DMS53 treated with DMSO at 0.1 percent for 48 hours (cell line): Measurements from ENCODE around the gene SPINT4.
"Not testable (repeated sequence)": the region's sequence is repeated elsewhere in the genome, so short reads cannot be mapped to it uniquely, and the experiment has no call there.

Experiments used
- DNase-seq: peaks from one replicate; lab custom pipeline; 2025; ENCODE audit not compliant: unreplicated experiment; lab: John Stamatoyannopoulos, UW

SPINT4 gene

DNA sequence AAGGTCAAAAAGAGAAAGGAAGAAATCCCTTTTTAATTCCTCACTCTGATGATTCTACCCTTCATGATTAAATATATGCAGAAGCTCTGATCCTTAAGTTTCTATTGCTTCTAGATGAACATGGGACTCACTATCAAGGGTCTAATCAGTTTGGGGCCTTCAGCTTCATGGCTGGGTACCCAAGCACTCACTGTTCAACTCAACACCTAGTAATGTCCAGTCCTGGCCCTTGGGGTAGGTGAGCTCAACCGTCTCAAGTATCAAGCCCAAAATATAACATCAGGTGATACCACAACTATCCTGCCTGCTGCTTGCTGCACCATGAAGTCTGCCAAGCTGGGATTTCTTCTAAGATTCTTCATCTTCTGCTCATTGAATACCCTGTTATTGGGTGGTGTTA is at the start of gene SPINT4:
Gene SPINT4 (plus strand): TSS at position 301 of the 400 bp plus-strand sequence. CDS start 21 bp downstream, at position 322.
- no peak for DNase-seq

DNA sequence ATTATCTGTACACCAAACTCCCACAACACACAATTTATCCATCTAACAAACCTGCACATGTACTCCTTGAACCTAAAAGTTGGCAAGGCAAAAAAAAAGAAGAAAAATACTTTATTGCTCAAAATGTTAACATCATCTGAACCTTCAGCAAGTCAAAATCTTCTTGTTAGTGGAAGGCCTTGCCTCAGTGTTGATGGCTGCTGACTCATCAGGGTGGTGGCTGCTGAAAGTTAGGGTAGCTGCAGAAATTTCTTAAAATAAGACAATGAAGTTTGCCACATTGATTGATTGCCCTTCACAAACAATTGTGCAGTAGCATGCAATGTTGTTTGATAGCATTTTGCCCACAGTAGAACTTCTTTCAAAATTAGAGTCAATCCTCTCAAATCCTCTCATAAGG is 49.4 kb upstream of the SPINT4 start:
- no peak for DNase-seq

- DNase-seq = no peak
Measured at GRCh38 chr20:45679650-45680049, 42.5 kb upstream of the SPINT4 start.

DNA sequence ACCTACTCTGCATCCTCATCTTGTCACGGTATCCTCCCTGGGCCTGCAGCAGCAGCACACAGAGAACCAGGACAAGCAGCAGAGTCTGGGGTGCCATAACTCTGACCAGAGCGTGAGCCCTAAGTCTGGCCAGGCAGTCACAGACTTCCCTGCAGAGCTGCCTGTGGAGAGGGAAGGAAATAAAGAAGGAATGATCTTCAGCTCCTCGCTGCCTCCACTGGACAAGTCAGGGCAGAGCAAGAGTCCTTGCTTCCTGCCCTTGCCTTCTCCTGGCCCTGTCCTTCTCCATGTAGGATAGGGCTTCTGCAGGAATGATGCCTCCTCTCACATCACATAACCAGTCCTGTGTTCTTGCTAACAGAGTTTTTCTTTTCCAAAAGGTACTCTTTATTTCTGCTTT is 36.3 kb upstream of the SPINT4 start:
- no peak for DNase-seq

- DNase-seq = not testable (repeated sequence)
Measured at GRCh38 chr20:45693346-45693745, 28.8 kb upstream of the SPINT4 start.

DNA sequence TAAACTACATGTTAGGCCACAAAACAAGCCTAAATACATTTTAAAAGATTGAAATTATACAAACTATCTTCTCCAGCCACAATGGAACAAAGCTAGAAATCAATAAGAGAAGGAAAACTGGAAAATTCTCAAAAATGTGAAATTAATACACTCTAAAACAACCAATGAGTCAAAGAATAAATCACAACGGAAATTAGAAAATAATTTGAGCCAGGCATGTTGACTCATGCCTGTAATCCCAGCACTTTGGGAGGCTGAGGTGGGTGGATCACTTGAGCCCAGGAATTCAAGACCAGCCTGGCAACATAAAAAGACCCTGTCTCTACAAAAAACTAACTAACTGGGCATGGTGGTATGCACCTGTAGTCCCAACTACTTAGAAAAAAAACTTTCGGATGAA is 26.7 kb upstream of the SPINT4 start:
- DNase-seq = no peak

DNA sequence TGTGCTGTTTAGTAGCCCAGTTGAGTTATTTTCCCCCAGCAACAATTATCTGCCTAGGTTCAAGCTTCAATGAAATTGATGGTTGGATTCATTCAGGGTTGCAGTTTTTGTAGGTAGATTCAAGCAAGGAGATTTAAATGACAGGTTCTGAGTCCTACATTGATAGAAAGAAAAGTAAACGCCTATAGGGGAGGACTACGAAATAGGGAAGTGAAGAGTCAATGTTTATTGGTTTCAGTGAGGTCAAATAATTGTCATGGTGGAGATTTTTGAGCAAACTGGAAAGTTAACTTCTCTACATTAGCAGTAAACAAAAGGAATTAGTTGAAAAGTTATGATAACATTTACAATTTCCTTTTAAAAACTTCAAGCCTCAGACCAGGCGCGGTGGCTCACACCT is 21.0 kb upstream of the SPINT4 start:
- no peak for DNase-seq

DNA sequence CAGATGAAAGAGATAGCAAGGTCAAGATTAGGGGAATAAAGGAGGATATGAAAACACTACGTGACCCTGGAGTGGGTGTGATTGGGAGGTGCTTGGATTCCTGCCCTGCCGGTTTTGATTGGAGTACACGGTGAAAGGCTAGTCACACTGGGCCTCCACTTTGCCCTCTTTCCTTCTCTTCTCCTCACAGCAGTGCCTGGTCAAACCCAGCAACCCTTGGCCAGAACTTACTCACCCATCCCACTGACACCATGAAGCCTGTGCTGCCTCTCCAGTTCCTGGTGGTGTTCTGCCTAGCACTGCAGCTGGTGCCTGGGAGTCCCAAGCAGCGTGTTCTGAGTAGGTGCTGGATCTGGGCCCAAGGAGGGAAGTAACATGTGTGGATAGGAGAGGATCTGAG is 20.3 kb upstream of the SPINT4 start, which contains the start of gene WFDC13:
Gene WFDC13 (plus strand): TSS at position 166 of the 400 bp plus-strand sequence. CDS start 86 bp downstream, at position 252.
- no peak for DNase-seq

DNA sequence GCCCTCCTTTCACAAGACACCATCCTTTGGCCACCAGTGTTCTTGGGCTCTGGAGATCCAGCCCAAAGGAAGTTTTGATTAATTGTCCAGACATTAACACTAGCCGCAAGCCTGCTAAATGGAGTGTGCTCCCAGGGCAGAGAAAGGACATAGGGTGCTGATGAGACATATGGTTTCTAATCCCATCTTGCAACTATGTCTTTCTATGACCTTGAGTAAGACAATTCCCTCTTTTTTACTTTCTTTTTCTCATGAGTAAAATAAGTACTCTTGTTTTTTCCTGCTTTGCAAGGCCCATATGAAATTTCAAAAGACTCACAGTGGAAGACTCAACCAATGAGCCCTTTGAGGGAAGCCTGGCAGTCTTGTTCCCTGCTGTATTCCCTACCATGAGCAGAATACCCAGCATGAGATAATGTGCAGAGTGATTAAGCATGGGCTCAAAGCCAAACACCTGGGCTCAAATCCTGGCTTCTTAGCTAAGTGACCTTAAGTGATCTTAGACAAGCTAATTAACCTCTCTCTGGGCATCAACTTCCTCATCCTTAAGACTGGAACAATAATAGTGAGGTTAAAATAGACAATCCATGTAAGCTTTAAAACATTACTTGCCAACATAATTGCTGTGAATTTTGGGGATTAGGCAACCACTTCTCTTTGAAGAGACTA is 17.0 kb upstream of the SPINT4 start, which contains the start of gene WFDC10B:
Gene WFDC10B (minus strand): TSS at position 51 of the 669 bp plus-strand sequence. CDS start 19,027 bp downstream, outside the sequence.
- no peak for DNase-seq

GRCh38 chr20:45716141-45716688 is 5.9 kb upstream of the SPINT4 start:
- DNase-seq = not testable (repeated sequence)

GRCh38 chr20:45725134-45725533 is 3.0 kb downstream of the SPINT4 start:
- no peak for DNase-seq

DNA sequence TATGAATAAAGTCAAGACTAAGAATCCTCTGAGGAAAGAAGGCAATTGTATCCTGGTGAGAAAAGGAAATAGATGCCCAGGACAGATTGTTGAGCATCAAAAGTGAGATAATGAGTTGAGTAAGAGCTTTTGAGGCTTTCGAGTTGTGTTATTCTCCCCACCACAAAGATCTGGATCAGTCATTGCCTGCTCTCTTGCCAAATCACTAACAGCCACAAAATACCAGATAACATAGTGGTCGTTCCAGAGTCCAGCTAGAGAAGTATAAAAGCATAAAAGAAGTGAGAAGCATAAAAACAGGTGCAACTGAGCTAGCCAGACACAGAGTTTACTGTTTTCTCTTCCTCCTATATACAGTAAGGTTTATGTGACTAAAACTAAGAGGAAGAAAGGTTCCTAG is 4.9 kb downstream of the SPINT4 start:
- no peak for DNase-seq

DNA sequence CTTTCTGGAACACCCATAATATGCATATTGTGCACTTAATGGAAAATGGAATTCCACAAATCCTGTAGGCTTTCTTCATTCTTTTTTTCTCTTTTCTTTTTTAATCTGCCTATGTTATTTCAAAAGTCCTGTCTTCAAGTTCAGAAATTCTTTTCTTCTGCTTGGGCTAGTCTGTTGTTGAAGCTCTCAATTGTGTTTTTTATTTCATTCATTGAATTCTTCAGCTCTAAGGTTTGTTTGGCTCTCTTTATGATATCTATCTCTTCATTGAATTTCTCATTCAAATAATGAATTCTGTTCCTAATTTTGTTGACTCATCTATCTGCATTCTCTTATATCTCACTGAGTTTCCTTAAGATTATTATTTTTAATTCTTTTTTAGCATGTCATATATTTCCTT is 10.1 kb downstream of the SPINT4 start:
- DNase-seq = no peak

GRCh38 chr20:45735552-45735951 is 13.4 kb downstream of the SPINT4 start:
- no peak for DNase-seq

- no peak for DNase-seq
Measured at GRCh38 chr20:45735988-45736387, 13.8 kb downstream of the SPINT4 start.

DNA sequence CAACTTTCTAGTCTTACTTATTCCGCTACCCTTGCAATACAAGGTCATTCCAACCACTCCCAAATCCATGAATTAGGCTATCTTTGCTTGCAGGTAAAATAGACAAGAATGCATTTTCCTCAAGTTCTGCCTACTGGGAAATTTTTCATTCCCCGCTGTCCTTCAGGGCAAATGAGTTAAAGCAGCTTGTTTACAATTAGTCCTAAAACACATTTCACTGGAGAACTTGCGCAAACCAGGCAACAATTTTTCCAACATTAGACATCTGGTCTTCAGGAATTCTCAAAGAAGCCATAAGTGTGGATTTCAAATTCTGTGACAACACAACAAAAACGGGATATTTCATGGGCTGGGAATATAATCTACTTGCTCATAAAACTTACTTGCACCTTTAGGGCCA is 20.4 kb downstream of the SPINT4 start:
- DNase-seq = no peak

- no peak for DNase-seq
Measured at GRCh38 chr20:45745015-45745414, 22.9 kb downstream of the SPINT4 start.

DNA sequence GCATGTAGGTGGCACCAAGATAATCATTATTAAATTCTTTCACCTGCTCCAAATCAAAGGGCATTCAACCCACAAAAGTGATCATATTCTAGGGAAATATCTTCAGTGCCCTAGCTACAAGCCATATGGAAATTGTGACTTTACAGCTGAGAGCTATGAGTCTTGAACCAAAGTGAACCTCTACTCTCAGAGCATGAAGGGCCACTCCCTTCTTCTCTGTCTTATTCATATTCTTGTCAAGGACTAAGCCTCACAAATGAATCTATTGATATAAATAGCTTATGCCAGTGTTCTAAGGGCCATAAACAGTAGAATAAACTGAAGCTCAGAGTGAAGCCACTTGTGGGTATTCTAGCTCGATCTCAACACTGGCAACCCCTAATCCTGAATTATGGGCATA is 29.6 kb downstream of the SPINT4 start:
- no peak for DNase-seq

DNA sequence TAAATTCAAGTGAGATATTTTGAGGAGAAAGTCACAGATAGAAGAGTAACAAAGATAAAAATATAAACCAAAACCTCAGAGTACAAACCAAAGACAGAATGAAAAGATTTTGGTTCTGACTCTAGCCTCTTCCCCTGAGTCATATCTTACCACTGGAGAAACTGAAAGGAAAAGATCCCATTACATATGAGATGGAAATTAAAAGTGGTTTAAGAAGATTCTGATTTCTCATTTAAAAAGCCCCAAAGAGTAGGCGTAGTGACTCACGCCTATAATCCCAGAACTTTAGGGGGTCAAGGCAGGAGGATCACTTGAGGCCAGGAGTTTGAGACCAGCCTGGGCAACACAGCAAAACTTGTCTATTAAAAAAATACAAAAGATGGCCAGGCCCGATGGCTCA is 30.6 kb downstream of the SPINT4 start:
- DNase-seq = no peak

- no peak for DNase-seq
Measured at GRCh38 chr20:45758096-45758495, 35.9 kb downstream of the SPINT4 start.

GRCh38 chr20:45759921-45760320 is 37.8 kb downstream of the SPINT4 start:
- not testable (repeated sequence) for DNase-seq

DNA sequence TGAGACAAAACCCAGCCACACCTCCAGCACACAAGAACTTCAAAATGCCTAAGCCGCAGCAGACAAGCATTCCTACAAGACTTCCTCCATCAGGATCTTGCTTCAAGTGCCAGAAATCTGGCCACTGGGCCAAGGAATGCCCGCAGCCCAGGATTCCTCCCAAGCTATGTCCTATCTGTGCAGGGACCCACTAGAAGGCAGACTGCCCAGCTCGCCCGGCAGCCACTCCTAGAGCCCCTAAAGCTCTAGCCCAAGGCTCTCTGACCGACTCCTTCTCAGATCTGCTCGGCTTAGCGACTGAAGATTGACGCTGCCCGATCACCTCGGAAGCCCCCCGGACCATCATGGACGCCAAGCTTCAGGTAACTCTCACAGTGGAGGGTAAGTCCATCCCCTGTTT is 39.8 kb downstream of the SPINT4 start:
- not testable (repeated sequence) for DNase-seq
